Tibial artery (tissue), 4 donors: ENCODE results near the gene RUBCN.
"Not testable (repeated sequence)": the region's sequence is repeated elsewhere in the genome, so short reads cannot be mapped to it uniquely, and the experiment has no call there.

Experiments used
- DNase-seq, 2 donors: peaks; one replicate each; pipeline ENCODE4 v3.0.0-alpha.2; 2019
- H3K27ac ChIP-seq, 2 donors: fragments of 200-600 bp; sonication (generic) in 1 of 2; 1 replicate in 1 of 2; 2 replicates in 1 of 2; pipeline ENCODE4 v1.5.1; 2018 to 2019; ENCODE audit warnings: mild to moderate bottlenecking in 1 of 2
- H3K27me3 ChIP-seq, 2 donors: fragments of 200-600 bp; sonication (generic) in 1 of 2; one replicate each; pipeline versions ENCODE4 v1.5.1 to v1.6.0; 2016 to 2019
- H3K36me3 ChIP-seq, 3 donors: fragments of 200-600 bp; sonication (generic) in 2 of 3; one replicate each; pipeline ENCODE4 v1.5.1; 2016 to 2019; ENCODE audit warnings: mild to moderate bottlenecking in 2 of 3
- H3K4me1 ChIP-seq, 4 donors: fragments of 200-600 bp; sonication (generic) in 2 of 4; 1 replicate in 3 of 4; 2 replicates in 1 of 4; pipeline ENCODE4 v1.5.1; 2016 to 2019
- H3K4me3 ChIP-seq, 2 donors: fragments of 200-600 bp; sonication (generic) in 1 of 2; 1 replicate in 1 of 2; 2 replicates in 1 of 2; pipeline ENCODE4 v1.5.1; 2018 to 2019; ENCODE audit warnings: mild to moderate bottlenecking in 2 of 2
- H3K9me3 ChIP-seq, 3 donors: fragments of 200-600 bp; sonication (generic) in 1 of 3; one replicate each; pipeline ENCODE4 v1.5.1; 2016 to 2019
- intact Hi-C: fragments of 100-400 bp; cut with DNase I; formaldehyde crosslinking; loops from one replicate; pipeline ENCODE4 v1.15.0; 2023; ENCODE audit warnings: low total_unique reads
- TF ChIP-seq, protein P1 (sequence below), 2 experiments: fragments of 200-600 bp in 1 of 2; fragments of 450-650 bp in 1 of 2; IDR thresholded peaks; one replicate each; pipeline ENCODE4 v1.5.1; 2017 to 2019; ENCODE audit warnings: antibody characterized with exemption in 2 of 2, mild to moderate bottlenecking in 1 of 2, moderate library complexity in 1 of 2

The RUBCN gene

DNA sequence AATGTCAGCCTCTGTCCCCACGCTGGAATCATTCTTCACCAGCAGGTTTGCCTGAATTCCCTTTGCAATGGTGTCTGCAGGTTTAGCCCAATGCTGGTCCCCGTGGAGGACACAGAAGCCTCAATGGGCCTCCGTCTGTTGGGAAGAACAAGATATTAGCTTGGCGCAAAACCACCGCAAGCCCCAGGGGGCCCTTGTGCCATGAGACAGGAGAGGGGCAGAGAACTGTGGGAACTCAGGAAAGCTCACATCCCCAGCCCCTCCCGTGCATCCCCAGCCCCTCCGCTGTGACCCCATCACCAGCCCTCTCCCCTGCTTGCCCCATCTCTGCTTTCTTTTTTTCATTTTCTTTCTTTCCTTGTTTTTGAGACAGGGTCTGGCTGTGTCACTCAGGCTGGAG lies 89.1 kb downstream of the RUBCN start:
- H3K9me3 ChIP-seq, H3K36me3 ChIP-seq, H3K27ac ChIP-seq, DNase-seq, intact Hi-C loops, H3K4me1 ChIP-seq, H3K27me3 ChIP-seq, H3K4me3 ChIP-seq: not testable (repeated sequence)

GRCh38 chr3:197647191-197647590 lies 89.5 kb downstream of the RUBCN start:
- H3K9me3 ChIP-seq, intact Hi-C loops, H3K27ac ChIP-seq, DNase-seq, H3K4me3 ChIP-seq, H3K27me3 ChIP-seq, H3K36me3 ChIP-seq, H3K4me1 ChIP-seq: not testable (repeated sequence)

- intact Hi-C loops, DNase-seq: not testable (repeated sequence)
Observed at GRCh38 chr3:197646294-197646693, 90.4 kb downstream of the RUBCN start.

DNA sequence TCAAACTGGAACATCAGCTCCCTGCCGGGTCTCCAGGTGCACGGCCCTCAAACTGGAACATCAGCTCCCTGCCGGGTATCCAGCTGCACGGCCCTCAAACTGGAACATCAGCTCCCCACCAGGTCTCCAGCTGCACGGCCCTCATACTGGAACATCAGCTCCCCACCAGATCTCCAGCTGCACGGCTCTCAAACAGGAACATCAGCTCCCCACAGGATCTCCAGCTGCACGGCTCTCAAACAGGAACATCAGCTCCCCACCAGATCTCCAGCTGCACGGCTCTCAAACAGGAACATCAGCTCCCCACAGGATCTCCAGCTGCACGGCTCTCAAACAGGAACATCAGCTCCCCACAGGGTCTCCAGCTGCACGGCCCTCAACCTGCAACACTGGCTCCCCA lies 99.1 kb downstream of the RUBCN start:
- H3K4me1 ChIP-seq, DNase-seq, H3K4me3 ChIP-seq, intact Hi-C loops, H3K27me3 ChIP-seq, H3K9me3 ChIP-seq, H3K27ac ChIP-seq, H3K36me3 ChIP-seq: not testable (repeated sequence)

More at GRCh38 chr3:197646294-197646693, 90.4 kb downstream of the RUBCN start:
- H3K4me1 ChIP-seq, H3K36me3 ChIP-seq, H3K27ac ChIP-seq, H3K9me3 ChIP-seq, H3K4me3 ChIP-seq, H3K27me3 ChIP-seq: not testable (repeated sequence)

DNA sequence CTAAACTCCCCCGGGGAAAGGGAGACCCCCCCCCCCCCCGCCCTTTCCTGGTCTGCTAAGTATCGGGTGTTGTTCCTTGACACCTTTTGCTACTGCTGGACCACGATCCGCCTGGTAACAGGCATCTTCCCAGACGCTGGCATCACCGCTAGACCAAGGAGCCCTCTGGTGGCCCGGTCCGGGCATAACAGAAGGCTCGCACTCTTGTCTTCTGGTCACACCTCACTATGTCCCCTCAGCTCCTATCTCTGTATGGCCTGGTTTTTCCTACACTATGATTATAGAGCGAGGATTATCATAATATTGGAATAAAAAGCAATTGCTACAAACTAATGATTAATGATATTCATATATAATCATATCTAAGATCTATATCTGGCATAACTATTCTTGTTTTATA lies 104.7 kb downstream of the RUBCN start:
- H3K4me3 ChIP-seq, H3K9me3 ChIP-seq, H3K27ac ChIP-seq, H3K4me1 ChIP-seq, H3K27me3 ChIP-seq, H3K36me3 ChIP-seq, DNase-seq, intact Hi-C loops: not testable (repeated sequence)
- TF ChIP-seq, protein P1, sequence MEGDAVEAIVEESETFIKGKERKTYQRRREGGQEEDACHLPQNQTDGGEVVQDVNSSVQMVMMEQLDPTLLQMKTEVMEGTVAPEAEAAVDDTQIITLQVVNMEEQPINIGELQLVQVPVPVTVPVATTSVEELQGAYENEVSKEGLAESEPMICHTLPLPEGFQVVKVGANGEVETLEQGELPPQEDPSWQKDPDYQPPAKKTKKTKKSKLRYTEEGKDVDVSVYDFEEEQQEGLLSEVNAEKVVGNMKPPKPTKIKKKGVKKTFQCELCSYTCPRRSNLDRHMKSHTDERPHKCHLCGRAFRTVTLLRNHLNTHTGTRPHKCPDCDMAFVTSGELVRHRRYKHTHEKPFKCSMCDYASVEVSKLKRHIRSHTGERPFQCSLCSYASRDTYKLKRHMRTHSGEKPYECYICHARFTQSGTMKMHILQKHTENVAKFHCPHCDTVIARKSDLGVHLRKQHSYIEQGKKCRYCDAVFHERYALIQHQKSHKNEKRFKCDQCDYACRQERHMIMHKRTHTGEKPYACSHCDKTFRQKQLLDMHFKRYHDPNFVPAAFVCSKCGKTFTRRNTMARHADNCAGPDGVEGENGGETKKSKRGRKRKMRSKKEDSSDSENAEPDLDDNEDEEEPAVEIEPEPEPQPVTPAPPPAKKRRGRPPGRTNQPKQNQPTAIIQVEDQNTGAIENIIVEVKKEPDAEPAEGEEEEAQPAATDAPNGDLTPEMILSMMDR (IDR thresholded peaks at IDR 0.05): peak; percentile 16 to 20

DNA sequence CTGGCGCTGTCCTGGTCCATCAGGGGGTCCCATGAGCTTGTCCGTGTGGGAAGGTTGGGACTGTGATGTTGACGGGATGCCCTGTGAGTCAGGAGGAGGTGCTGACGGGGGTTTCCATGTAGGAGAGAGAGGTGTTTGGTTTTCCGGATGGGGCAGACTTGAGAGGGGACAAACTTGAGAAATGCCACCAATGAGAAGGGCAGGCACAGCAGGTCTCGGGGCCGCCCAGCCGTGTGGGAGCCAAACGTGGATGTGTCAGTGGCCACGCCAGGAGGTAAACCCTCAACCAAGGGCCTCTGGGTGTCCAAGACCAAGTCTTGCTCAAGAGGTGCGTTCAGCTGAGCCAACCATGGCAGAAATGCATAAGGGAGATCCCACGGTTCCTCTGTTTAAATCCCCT lies 105.9 kb downstream of the RUBCN start:
- intact Hi-C loops, H3K27me3 ChIP-seq, H3K36me3 ChIP-seq, H3K4me1 ChIP-seq, H3K9me3 ChIP-seq, H3K27ac ChIP-seq, H3K4me3 ChIP-seq, DNase-seq: not testable (repeated sequence)

GRCh38 chr3:197629286-197629685 lies 107.4 kb downstream of the RUBCN start:
- H3K4me1 ChIP-seq, intact Hi-C loops, DNase-seq, H3K27ac ChIP-seq, H3K4me3 ChIP-seq, H3K9me3 ChIP-seq, H3K36me3 ChIP-seq, H3K27me3 ChIP-seq: not testable (repeated sequence)

DNA sequence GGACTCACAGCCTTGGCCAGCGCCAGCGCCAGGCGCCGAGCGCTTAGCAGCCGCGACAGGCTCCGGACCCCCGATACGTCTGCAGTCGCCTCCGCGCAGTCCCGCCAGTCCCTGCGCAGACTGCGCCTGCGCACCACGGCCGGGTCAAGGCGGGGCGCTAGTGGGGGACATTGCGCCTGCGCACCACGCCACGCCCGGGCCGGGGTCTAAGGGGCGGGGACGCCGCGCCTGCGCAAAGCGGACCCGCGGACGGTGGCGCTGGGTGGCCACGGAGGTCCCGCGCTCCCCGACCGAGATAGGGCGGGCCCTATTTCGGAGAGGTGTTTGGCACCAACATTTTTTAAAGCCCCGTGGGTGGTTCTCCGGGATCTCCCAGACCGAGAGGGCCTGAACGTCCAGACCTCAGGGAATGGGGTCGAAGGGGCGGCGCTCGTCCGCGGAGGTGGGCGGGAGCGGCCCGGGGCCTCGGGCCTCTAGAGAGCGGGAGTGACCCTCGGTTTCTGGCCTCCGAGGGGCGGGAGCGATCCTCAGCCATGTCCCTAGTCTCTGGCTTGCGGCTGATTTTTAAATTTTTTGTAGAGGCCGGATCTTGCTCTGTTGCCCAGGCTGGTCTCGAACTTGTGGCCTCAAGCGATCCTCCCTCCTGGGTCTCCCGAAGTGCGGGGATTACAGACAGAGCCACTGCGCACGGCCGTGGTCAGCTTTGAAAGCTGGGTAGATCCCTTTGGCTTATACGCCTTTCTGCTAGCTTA lies 108.8 kb downstream of the RUBCN start:
- H3K4me1 ChIP-seq, H3K27me3 ChIP-seq: not testable (repeated sequence)
- H3K4me3 ChIP-seq: peak overlapping the region; percentile 70 to 76

DNA sequence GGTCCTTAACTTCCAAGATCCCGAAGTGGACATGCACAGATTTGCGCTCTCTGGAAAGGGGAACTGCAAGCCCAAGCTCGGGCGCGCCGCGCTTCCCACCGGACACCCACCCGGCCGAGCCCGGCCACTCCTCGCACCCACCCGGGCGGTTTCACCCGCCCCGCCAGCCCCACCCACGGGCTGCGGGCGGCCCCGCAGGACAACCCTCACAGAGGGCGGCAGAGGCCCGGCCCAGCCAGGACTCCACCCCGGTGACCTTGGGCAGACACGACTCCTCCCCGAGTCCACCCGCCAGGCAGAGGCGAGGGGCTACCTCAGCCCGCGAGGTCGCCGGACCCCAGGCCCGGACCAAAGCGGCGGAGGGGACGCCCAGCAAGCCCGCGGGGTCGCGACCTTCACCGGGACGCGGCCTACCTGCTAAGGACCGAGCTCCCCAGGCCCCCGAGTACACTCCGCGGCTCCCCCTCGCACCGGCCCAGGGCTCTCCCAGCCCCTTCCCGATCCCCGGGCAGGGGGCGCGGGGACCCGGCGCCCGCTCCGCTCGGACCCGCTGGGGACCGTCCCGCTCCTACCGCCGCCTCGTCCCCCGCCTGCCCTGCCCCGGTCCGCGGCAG lies 109.4 kb downstream of the RUBCN start:
- Histone ChIP-seq H3K4me3 (peak overlapping the region; percentile 70 to 76), H3K27ac (peak overlapping the region; percentile 81 to 83)
- H3K27me3 ChIP-seq, intact Hi-C loops, H3K9me3 ChIP-seq, H3K36me3 ChIP-seq, DNase-seq, H3K4me1 ChIP-seq: not testable (repeated sequence)

More for the DNA sequence above, 108.8 kb downstream of the RUBCN start:
- H3K36me3 ChIP-seq, intact Hi-C loops, H3K9me3 ChIP-seq: not testable (repeated sequence)
- TF ChIP-seq, protein P1 (IDR thresholded peaks at IDR 0.05): peak in 1 of 2 experiments; percentile 29
- peak; percentile 82 to 93 for DNase-seq
- peak overlapping the region; percentile 81 to 83 for H3K27ac ChIP-seq

- H3K27me3 ChIP-seq, H3K36me3 ChIP-seq, intact Hi-C loops, H3K9me3 ChIP-seq, DNase-seq, H3K4me1 ChIP-seq: not testable (repeated sequence)
- peak overlapping the region; percentile 70 to 76 for H3K4me3 ChIP-seq
- peak overlapping the region; percentile 81 to 83 for H3K27ac ChIP-seq
Observed at GRCh38 chr3:197626404-197627157, 110.1 kb downstream of the RUBCN start.

DNA sequence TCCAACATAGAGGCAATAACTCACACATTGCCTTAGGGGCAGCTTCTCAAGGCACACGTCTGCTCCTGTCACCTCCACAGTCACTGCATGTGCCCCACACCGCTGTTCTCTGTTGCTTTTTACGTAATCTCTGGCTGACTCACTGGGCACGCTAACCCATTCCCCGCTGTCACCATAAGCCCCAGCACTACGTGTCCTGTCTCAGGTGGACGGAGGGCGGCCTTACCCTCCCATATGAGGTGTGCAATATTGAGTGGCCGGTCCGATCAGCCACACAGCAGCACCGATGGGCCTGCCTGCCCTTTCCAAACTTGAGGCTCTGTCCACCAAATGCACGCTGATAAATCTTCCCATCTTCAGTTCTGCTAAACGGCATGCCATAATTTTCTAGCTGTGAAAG lies 115.2 kb downstream of the RUBCN start:
- H3K4me1 ChIP-seq, intact Hi-C loops, H3K9me3 ChIP-seq, H3K4me3 ChIP-seq, H3K27ac ChIP-seq, H3K27me3 ChIP-seq, DNase-seq: not testable (repeated sequence)
- H3K36me3 ChIP-seq: peaks cover 35 to 53% (median 47%) of the 10 kb centered on the region in 3 donors
